K562 (cell line): ENCODE measurements around the gene MADD. TPM values are rescaled to one million over a fixed set of nuclear protein-coding genes. Genes with fewer than 3 reads are reported as not detected.

Experiments
- ATAC-seq: fragments of 200-7000 bp; cut with Tn5 transposase; 3 replicates; pipeline ENCODE4 v1.9.1; 2020; ENCODE audit warnings: moderate library complexity
- BruUV-seq: library from RNA; stranded (reverse); fragments of 400-500 nt; replicated peaks from 2 replicates; lab custom pipeline; 2021; lab: Mats Ljungman, UMichigan
- CTCF ChIA-PET: fragments of 300-600 bp; formaldehyde crosslinking; extraction: SDS; loops from one replicate; lab custom pipeline; 2021; ENCODE audit warnings: low intra/inter-chr PET ratio; lab: Yijun Ruan, JAX
- POLR2A ChIA-PET: fragments of 300-600, 350-650 bp; sonication (Branson Sonifier 250); formaldehyde crosslinking; extraction: SDS; loops from one replicate; lab custom pipeline; 2021; ENCODE audit warnings: antibody characterized with exemption, inconsistent platforms; lab: Yijun Ruan, JAX
- DNase-seq, 4 experiments: peaks; one replicate each; pipeline versions ENCODE4 v3.0.0 to v3.0.0-alpha.2; 2011 to 2018; ENCODE audit warnings: low spot score in 3 of 4, mixed read lengths in 3 of 4; ENCODE audit errors: extremely low read depth in 1 of 4
- FAIRE-seq: peaks from 2 replicates; lab custom pipeline; 2011; peaks lifted over from hg19 to GRCh38; lab: Jason Lieb, UNC
- H2AFZ ChIP-seq: 2 replicates; pipeline ENCODE4 v1.6.0; 2011; ENCODE audit warnings: low read depth, low read length, control low read depth, inconsistent platforms
- H3K27ac ChIP-seq: fragments of 200-600 bp; 3 replicates; pipeline ENCODE4 v1.8.0; 2011; ENCODE audit warnings: low read depth, mild to moderate bottlenecking, control low read depth, inconsistent platforms, low read length, moderate library complexity, mixed read lengths; ENCODE audit errors: extremely low read depth
- H3K27me3 ChIP-seq, 2 experiments: fragments of 300-600 bp in 1 of 2; 2 replicates in 1 of 2; 3 replicates in 1 of 2; pipeline versions ENCODE4 v1.6.0 to v1.8.0; 2011; ENCODE audit warnings: inconsistent platforms in 2 of 2, low read length in 2 of 2, mild to moderate bottlenecking in 1 of 2, mixed read lengths in 1 of 2, moderate library complexity in 1 of 2; ENCODE audit not compliant: control insufficient read depth in 2 of 2, insufficient read depth in 2 of 2
- H3K36me3 ChIP-seq: fragments of 300-600 bp; 3 replicates; pipeline ENCODE4 v1.8.0; 2011; ENCODE audit warnings: mild to moderate bottlenecking, low read length, inconsistent platforms; ENCODE audit not compliant: control insufficient read depth, insufficient read depth
- H3K4me1 ChIP-seq, 2 experiments: fragments of 200-600 bp in 1 of 2; replicated peaks in 1 of 2; 2 replicates in 1 of 2; 3 replicates in 1 of 2; pipeline versions ENCODE4 v1.5.1 to v1.8.0; 2011; ENCODE audit warnings: inconsistent platforms in 2 of 2, low read length in 2 of 2, mild to moderate bottlenecking in 1 of 2, mixed read lengths in 1 of 2, moderate library complexity in 1 of 2; ENCODE audit not compliant: control insufficient read depth in 2 of 2, insufficient read depth in 2 of 2
- H3K4me2 ChIP-seq: 2 replicates; pipeline ENCODE4 v1.6.1; 2011; ENCODE audit warnings: low read length, control low read depth, inconsistent platforms, mixed read lengths; ENCODE audit not compliant: insufficient read depth
- H3K4me3 ChIP-seq: fragments of 200-600 bp; sonication (generic), shearing (Covaris generic); 2 replicates; pipeline ENCODE4 v1.5.1; 2016; ENCODE audit warnings: control low read depth, inconsistent platforms
- H3K79me2 ChIP-seq: fragments of 200-600 bp; 3 replicates; pipeline ENCODE4 v1.8.0; 2011; ENCODE audit warnings: low read length, inconsistent platforms; ENCODE audit not compliant: control insufficient read depth, insufficient read depth
- H3K9ac ChIP-seq, 2 experiments: 2 replicates each; pipeline versions ENCODE4 v1.6.0 to v1.6.1; 2011; ENCODE audit warnings: low read depth in 2 of 2, low read length in 2 of 2, control low read depth in 1 of 2, inconsistent platforms in 1 of 2, mild to moderate bottlenecking in 1 of 2, mixed read lengths in 1 of 2; ENCODE audit not compliant: insufficient read depth in 1 of 2
- H3K9me1 ChIP-seq: one replicate; pipeline ENCODE4 v1.6.0; 2011; ENCODE audit warnings: inconsistent platforms, mild to moderate bottlenecking, low read length, moderate library complexity; ENCODE audit not compliant: control insufficient read depth, insufficient read depth
- H3K9me3 ChIP-seq: replicated peaks from 2 replicates; pipeline ENCODE4 v1.5.1; 2011; ENCODE audit warnings: low read depth, low read length, inconsistent platforms; ENCODE audit not compliant: control insufficient read depth, insufficient read depth
- H4K20me1 ChIP-seq: replicated peaks from 2 replicates; pipeline ENCODE4 v1.6.1; 2011; ENCODE audit warnings: low read length, inconsistent platforms, mixed read lengths; ENCODE audit not compliant: control insufficient read depth, insufficient read depth
- EP300 ChIP-seq: IDR thresholded peaks from 2 replicates; pipeline ENCODE4 v1.6.1; 2012; ENCODE audit warnings: low read length, improper control_type of control experiment
- FOXO4 ChIP-seq: fragments of 450-650 bp; formaldehyde crosslinking; IDR thresholded peaks from 2 replicates; pipeline ENCODE4 v1.4.0; 2020; ENCODE audit warnings: mild to moderate bottlenecking, moderate library complexity
- HMBOX1 ChIP-seq: sonication (generic); IDR thresholded peaks from 2 replicates; pipeline ENCODE4 v1.6.1; 2016
- KLF1 ChIP-seq: fragments of 450-650 bp; IDR thresholded peaks from 2 replicates; pipeline ENCODE4 v1.6.1; 2016; ENCODE audit warnings: missing genetic modification characterization, missing compliant biosample characterization
- PHF8 ChIP-seq: fragments of 200-600 bp; sonication (generic); IDR thresholded peaks from 2 replicates; pipeline ENCODE4 v1.6.1; 2012; ENCODE audit warnings: mixed run types, mild to moderate bottlenecking, inconsistent platforms, low read length, moderate library complexity, borderline replicate concordance
- PPARD ChIP-seq: fragments of 250-450 bp; sonication (Bioruptor Pico); IDR thresholded peaks from 2 replicates; pipeline ENCODE4 v1.8.0; 2022; ENCODE audit warnings: inconsistent platforms, mild to moderate bottlenecking, moderate library complexity
- SRF ChIP-seq, 2 experiments: fragments of 250-450, 450-650 bp in 1 of 2; sonication (Bioruptor Pico) in 1 of 2; sonication (generic) in 1 of 2; formaldehyde crosslinking; IDR thresholded peaks; 2 replicates each; pipeline versions ENCODE4 v1.5.0 to v1.5.1; 2020 to 2022; ENCODE audit warnings: mild to moderate bottlenecking in 1 of 2, missing genetic modification reagents in 1 of 2
- TEAD2 ChIP-seq: fragments of 450-650 bp; IDR thresholded peaks from 2 replicates; pipeline ENCODE4 v1.6.1; 2016; ENCODE audit warnings: missing genetic modification characterization, control low read depth, missing compliant biosample characterization
- WGBS: fragments of 100-300 bp; shearing (Covaris generic); methylation state at CpG from one replicate; pipeline ENCODE4 v1.1.6; 2016; ENCODE audit warnings: low coverage, mixed read lengths; ENCODE audit not compliant: insufficient coverage; ENCODE audit errors: missing lambda C conversion rate; 5-methylcytosine and 5-hydroxymethylcytosine counted together
- in situ Hi-C: fragments of 300-500 bp; cut with MboI; formaldehyde crosslinking; loops from 4 replicates; pipeline ENCODE4 v1.15.0; 2018; ENCODE audit warnings: inconsistent platforms, mixed read lengths
- intact Hi-C: fragments of 100-400 bp; cut with micrococcal nuclease; formaldehyde crosslinking; loops from 2 replicates; pipeline ENCODE4 v1.14.2; 2022
- polyA plus RNA-seq, 8 experiments: library from polyadenylated mRNA; depleted of rRNA in 4 of 8; stranded (reverse) in 5 of 8; unstranded in 3 of 8; fragments of >200 nt; fragmentation: Nextera tagmentation in 2 of 8; fragmentation: Illumina TruSeq in 1 of 8; extraction: Ambion mirVana in 2 of 8; extraction: Trizol in 1 of 8; gene quantifications; 2 replicates each; pipeline versions ENCODE4 v1.2.1 to v1.2.3, GENCODE V29; 2011 to 2014; ENCODE audit warnings: inconsistent platforms in 1 of 8, missing spikeins in 1 of 8
- total RNA-seq, 7 experiments: library from RNA; depleted of rRNA in 6 of 7; stranded (reverse); fragments of >200 nt in 6 of 7; fragmentation: Illumina TruSeq in 2 of 7; extraction: Trizol in 2 of 7; gene quantifications; 2 replicates each; pipeline versions ENCODE4 v1.2.1 to v1.2.3, GENCODE V29; 2011 to 2021; ENCODE audit warnings: low replicate concordance in 1 of 7
- TF ChIP-seq, protein P1 (sequence below), 2 experiments: fragments of 450-650 bp; formaldehyde crosslinking in 1 of 2; IDR thresholded peaks; 2 replicates each; pipeline versions ENCODE4 v1.4.0 to v1.6.1; 2014 to 2020; ENCODE audit warnings: mild to moderate bottlenecking in 2 of 2, borderline replicate concordance in 1 of 2, low read depth in 1 of 2
- TF ChIP-seq, protein P2 (sequence below): fragments of 450-650 bp; conservative IDR thresholded peaks from 2 replicates; pipeline ENCODE4 v1.6.1; 2016; ENCODE audit warnings: missing genetic modification characterization, low read depth, mild to moderate bottlenecking, control low read depth, missing compliant biosample characterization

Gene MADD
- total and polyA plus RNA-seq, 9 of the 15 experiments (the other 6 are each of a cell fraction or from before 2014, with no cell fraction given), result 0.68 to 57.6 (median 33.6) TPM

DNA sequence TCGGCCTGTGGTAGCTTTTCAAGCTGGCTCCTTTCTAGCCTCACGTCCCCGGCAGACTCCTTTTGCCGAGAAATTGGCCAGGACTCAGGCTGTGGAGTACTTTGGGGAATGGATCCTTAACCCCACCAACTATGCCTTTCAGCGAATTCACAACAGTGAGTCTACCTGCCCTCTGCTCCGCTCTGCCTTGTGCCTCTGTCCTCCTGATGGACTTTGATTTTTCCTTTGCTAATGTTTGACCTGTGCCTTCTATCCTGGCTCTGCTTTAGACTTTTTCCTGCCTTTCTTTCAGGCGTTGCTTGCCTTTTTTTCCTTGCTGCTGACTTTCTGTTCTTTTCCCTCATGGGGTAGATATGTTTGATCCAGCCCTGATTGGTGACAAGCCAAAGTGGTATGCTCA lies 12.5 kb downstream of the MADD start:
- DNase-seq (no peak), FAIRE-seq (no peak), ATAC-seq (no peak)
- intact Hi-C loops, result no loop called here
- no peaks in the 10 kb centered on the region for H4K20me1 ChIP-seq
- H3K4me3 ChIP-seq, result no peak overlapping the region
- peaks cover 90% of the 10 kb centered on the region for H3K36me3 ChIP-seq
- POLR2A ChIA-PET, result interaction anchor here (2.3 kb wide), 1 partner anchor 11 kb away, joined by 9 read pairs; the partner anchor contains the start of gene MADD
- in situ Hi-C loops, result no loop called here
- no peaks in the 10 kb centered on the region for H3K27me3 ChIP-seq
- CTCF ChIA-PET, result no interaction called here
- H3K9me3 ChIP-seq, result no peaks in the 10 kb centered on the region
- H3K27ac ChIP-seq, result no peak overlapping the region
- H3K4me1 ChIP-seq, result peaks cover 2 to 9% of the 10 kb centered on the region in 2 experiments; a peak in 4 of 5 replicates
- H3K4me2 ChIP-seq, result no peak overlapping the region
- H3K79me2 ChIP-seq, result no peaks in the 10 kb centered on the region; the same call in 2 of the 3 replicates
- no peak overlapping the region for H3K9ac ChIP-seq
- H2AFZ ChIP-seq, result no peak overlapping the region
- WGBS, result 89% methylated on average over 6 of the region's 7 CpGs
- no TSS peak for BruUV-seq
- H3K9me1 ChIP-seq, result no peaks in the 10 kb centered on the region
- TF ChIP-seq KLF1 (tag) (no peak), TEAD2 (tag) (no peak), HMBOX1 (no peak), PHF8 (no peak), SRF (CRISPR knock-in tag; IDR thresholded peaks at IDR 0.05) (no peak), PPARD (CRISPR knock-in tag) (no peak), FOXO4 (CRISPR knock-in tag) (no peak), EP300 (no peak)
- TF ChIP-seq, protein P1, sequence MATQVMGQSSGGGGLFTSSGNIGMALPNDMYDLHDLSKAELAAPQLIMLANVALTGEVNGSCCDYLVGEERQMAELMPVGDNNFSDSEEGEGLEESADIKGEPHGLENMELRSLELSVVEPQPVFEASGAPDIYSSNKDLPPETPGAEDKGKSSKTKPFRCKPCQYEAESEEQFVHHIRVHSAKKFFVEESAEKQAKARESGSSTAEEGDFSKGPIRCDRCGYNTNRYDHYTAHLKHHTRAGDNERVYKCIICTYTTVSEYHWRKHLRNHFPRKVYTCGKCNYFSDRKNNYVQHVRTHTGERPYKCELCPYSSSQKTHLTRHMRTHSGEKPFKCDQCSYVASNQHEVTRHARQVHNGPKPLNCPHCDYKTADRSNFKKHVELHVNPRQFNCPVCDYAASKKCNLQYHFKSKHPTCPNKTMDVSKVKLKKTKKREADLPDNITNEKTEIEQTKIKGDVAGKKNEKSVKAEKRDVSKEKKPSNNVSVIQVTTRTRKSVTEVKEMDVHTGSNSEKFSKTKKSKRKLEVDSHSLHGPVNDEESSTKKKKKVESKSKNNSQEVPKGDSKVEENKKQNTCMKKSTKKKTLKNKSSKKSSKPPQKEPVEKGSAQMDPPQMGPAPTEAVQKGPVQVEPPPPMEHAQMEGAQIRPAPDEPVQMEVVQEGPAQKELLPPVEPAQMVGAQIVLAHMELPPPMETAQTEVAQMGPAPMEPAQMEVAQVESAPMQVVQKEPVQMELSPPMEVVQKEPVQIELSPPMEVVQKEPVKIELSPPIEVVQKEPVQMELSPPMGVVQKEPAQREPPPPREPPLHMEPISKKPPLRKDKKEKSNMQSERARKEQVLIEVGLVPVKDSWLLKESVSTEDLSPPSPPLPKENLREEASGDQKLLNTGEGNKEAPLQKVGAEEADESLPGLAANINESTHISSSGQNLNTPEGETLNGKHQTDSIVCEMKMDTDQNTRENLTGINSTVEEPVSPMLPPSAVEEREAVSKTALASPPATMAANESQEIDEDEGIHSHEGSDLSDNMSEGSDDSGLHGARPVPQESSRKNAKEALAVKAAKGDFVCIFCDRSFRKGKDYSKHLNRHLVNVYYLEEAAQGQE (IDR thresholded peaks at IDR 0.05; ENCODE audit: borderline replicate concordance), result no peak
- TF ChIP-seq, protein P1 (CRISPR knock-in tag; IDR thresholded peaks at IDR 0.05; ENCODE audit: low read depth), result no peak
- TF ChIP-seq, protein P2, sequence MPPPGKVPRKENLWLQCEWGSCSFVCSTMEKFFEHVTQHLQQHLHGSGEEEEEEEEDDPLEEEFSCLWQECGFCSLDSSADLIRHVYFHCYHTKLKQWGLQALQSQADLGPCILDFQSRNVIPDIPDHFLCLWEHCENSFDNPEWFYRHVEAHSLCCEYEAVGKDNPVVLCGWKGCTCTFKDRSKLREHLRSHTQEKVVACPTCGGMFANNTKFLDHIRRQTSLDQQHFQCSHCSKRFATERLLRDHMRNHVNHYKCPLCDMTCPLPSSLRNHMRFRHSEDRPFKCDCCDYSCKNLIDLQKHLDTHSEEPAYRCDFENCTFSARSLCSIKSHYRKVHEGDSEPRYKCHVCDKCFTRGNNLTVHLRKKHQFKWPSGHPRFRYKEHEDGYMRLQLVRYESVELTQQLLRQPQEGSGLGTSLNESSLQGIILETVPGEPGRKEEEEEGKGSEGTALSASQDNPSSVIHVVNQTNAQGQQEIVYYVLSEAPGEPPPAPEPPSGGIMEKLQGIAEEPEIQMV, result no peak
